GM15510 (cell line): ENCODE data around the gene PEPD.

Source experiments
- POLR2A ChIP-seq: IDR thresholded peaks from 3 replicates; pipeline ENCODE4 v1.6.1; 2011; ENCODE audit warnings: borderline replicate concordance; ENCODE audit not compliant: insufficient read length; ENCODE audit errors: extremely low read depth

Gene PEPD

GRCh38 chr19:33396701-33397535 is 124.7 kb downstream of the PEPD start:
- TF ChIP-seq POLR2A = no peak

GRCh38 chr19:33395561-33396550 is 125.7 kb downstream of the PEPD start:
- TF ChIP-seq POLR2A = no peak

GRCh38 chr19:33394723-33395560 is 126.6 kb downstream of the PEPD start:
- TF ChIP-seq POLR2A = no peak

- no peak for TF ChIP-seq POLR2A
Measured at GRCh38 chr19:33394006-33394722, 127.4 kb downstream of the PEPD start.

- TF ChIP-seq POLR2A = no peak
Measured at GRCh38 chr19:33393286-33394005, 128.1 kb downstream of the PEPD start.

GRCh38 chr19:33392341-33393285 is 129.0 kb downstream of the PEPD start:
- TF ChIP-seq POLR2A = no peak

GRCh38 chr19:33391631-33392249 is 129.9 kb downstream of the PEPD start:
- TF ChIP-seq POLR2A = no peak

- TF ChIP-seq POLR2A = no peak
Measured at GRCh38 chr19:33390908-33391630, 130.5 kb downstream of the PEPD start.

GRCh38 chr19:33390101-33390907 is 131.3 kb downstream of the PEPD start:
- no peak for TF ChIP-seq POLR2A

- TF ChIP-seq POLR2A = no peak
Measured at GRCh38 chr19:33389421-33390100, 132.0 kb downstream of the PEPD start.
